ENCODE data around the gene RIMS1. TPM values are rescaled to one million over a fixed set of nuclear protein-coding genes. Genes with fewer than 3 reads are reported as not detected.

The RIMS1 gene
- total RNA-seq, 1 experiment from 2014 or later, result not detected

DNA sequence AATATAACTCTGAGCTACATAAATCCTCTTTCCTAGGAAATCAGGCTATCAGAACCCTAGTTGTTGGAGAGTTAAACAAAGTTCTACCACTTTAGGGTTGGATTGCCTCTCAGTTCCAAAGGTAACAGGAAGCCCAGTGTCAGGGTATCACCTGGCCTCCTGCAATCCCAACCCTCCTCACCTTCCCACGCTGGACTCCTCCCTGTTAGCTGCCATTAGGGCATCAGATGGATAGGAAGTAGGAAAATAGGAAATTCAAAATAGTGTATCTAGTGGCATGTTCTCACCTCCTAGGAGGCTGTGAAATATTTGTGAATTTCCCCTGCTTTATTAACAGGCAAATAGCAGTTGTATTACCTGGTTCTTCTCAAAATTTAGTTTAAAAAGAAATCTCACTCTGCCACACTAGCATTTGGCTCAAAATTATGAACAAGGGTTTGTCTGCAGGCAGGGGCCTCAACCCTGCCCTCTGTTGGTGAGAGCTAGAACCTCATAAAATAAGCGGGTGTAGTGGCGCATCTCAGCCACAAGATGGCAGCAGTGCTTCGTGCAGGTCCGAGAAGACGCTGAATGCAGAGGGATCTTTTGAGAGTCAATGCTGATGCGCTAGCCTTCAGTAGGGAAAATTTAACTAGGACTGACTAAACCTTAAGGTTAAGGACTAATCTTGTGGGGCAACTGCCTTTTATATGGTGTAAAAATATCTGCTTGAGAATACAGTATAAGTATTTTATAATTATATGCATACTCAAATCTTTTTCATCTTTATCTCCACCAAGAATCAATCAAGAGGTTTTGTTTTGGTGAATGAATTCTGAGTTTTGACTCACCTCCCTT lies 525.7 kb downstream of the RIMS1 start:
- in situ Hi-C loops (cut with HindIII; ENCODE audit: low pct_unique_long_range_greater_than_20kb, low sequenced_read_pairs), result no loop called here
- peak; percentile 68 for DNase-seq (ENCODE audit: low read depth, low spot score)

DNA sequence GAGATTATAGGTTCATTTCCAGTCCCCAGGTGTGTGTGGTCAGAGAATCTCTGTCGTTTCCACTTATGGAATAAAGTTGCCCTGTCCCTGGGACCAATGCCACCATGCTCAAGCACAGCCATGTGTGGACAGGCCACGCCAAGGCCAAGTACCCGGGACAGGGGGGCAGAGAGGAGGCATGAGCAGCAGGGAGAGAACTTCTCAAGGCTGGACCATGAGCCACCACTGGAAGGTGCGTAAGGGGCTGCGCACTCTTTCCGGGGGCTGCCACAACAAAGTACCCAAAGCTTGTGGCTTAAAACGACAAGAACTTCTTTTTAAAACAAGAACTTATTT lies 526.3 kb downstream of the RIMS1 start:
- no peak for DNase-seq (ENCODE audit: low read depth, low spot score)
- in situ Hi-C loops (cut with HindIII; ENCODE audit: low pct_unique_long_range_greater_than_20kb, low sequenced_read_pairs), result no loop called here

DNA sequence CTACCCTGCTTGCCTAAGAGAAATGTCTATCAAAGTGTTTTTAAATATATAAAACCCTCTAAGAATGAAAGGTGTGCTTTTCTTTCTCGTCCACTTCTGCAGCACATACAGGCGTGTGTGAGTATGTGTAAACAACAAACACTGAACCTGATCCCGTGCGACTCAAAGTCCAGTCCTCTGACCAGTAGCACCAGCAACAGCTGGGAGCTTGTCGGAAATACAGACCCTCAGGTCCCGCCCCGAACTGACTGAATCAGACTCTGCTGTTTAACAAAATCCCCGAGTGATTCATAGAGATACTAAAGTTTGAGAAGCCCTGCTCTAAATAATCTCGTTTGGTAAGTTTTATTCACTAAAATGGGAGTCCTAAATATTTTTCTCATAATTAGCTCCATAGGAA lies 527.5 kb downstream of the RIMS1 start:
- in situ Hi-C loops (cut with HindIII; ENCODE audit: low pct_unique_long_range_greater_than_20kb, low sequenced_read_pairs), result no loop called here
- no peak for DNase-seq (ENCODE audit: low read depth, low spot score)

DNA sequence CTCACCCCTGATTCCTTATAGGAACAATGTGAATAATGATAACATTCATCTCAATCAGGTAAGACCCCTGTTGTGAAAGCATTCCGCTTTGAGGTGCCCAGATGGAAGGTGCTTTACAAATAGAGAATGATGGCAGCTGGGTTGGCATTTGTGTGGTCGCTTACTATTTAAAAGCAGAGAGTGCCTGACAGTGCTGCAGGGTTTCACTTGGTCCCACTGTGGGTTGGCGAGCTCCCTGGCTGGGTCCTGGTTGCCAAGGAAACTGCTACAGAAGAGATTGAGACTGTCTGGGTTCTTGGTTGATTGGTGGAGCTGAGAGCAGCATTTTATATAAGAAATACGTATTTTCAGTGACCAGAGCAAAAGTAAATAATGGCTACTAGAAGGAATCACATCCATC lies 528.3 kb downstream of the RIMS1 start:
- no peak for DNase-seq (ENCODE audit: low read depth, low spot score)
- in situ Hi-C loops (cut with HindIII; ENCODE audit: low pct_unique_long_range_greater_than_20kb, low sequenced_read_pairs), result no loop called here

DNA sequence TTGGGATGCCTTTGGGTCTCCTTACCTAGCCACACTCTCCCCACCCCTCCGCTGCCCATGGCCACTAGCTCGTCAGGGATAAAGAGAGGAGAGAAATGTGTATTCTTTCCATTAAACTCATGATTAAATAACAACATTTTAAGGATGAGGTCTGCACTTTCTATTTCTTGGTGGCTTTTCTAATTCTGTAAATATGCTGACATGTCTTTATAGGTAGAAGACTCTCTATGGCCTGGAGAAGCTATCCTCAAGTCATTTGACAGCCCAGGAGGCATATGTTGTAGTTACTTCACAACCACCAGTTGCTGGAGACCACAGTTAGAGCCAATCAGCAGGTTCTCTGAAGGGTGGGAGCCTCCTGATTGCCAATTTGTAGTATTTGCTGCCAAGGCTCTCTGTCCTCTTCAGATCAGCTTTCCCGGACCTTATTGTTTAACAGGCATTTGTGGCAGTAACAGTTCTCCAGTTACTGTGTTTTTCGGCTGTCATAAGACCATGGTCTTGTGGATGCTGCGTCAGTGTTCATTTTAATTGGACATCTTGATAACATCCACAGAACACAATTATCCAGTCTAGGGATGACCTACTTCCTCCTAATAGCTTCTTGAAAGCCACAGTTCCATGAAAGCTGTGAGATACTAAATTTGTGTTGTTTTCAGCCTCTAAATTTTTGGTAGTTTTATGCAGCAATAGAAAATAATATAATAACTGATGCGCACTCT lies 530.6 kb downstream of the RIMS1 start:
- in situ Hi-C loops (cut with HindIII; ENCODE audit: low pct_unique_long_range_greater_than_20kb, low sequenced_read_pairs), result no loop called here
- no peak for DNase-seq (ENCODE audit: low read depth, low spot score)

DNA sequence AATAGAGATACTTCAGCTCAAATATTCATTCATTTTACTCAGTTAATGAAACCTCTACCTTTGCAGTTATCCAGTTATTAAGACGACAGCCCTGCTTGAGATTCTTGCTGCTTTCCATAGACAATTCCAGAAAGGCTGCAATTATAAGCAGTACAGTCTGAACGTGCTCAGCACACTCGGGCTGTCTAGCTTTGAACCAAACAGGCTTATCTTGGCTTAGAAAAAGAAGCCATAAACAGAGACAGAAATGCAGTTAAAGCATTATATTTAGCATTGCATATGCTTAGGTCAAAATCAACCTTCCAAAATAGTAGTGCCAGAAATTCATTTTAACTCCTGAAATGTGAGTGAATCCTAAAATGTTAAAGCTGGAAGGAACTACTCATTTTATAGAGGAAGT lies 531.4 kb downstream of the RIMS1 start:
- in situ Hi-C loops (cut with HindIII; ENCODE audit: low pct_unique_long_range_greater_than_20kb, low sequenced_read_pairs), result no loop called here
- DNase-seq (ENCODE audit: low read depth, low spot score), result no peak

DNA sequence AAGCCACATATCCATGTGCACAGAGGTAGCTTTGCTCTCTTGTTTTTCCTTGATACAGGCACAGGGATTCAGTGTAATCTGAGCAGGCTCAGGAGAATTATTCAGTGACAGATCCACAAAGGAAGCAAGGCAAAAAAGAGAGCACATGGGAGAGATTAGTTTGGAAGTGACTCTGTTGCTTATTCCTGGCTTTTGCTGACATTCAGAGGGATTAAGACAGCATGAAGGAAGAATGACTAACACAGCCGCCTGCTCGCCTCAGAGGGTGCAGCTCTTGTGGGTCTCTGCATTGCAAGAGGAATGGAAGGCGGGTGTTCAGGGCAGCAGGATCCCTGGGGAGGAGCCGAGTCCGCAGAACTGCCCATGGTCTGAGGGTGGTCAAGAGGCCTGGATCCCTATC lies 532.1 kb downstream of the RIMS1 start:
- no peak for DNase-seq (ENCODE audit: low read depth, low spot score)
- in situ Hi-C loops (cut with HindIII; ENCODE audit: low pct_unique_long_range_greater_than_20kb, low sequenced_read_pairs), result no loop called here

DNA sequence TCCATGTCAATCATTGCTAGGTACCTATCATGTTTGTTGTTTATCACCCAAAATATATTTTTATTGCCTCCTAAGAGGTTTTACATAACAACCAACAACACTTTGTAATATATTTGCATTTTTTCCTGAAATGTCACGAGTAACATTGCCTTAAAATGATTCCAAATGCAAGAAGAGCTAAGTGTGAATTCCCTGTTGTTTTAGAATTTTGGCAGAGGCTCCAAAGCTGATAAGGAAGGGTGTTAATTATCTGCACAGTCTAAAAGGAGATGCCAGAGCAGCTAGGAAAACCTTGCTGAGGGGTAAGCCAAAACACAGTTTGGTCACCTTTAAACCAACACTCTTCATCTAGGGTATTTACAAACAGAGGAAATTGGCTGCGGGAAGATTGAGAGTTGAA lies 533.6 kb downstream of the RIMS1 start:
- in situ Hi-C loops (cut with HindIII; ENCODE audit: low pct_unique_long_range_greater_than_20kb, low sequenced_read_pairs), result no loop called here
- DNase-seq (ENCODE audit: low read depth, low spot score), result no peak

DNA sequence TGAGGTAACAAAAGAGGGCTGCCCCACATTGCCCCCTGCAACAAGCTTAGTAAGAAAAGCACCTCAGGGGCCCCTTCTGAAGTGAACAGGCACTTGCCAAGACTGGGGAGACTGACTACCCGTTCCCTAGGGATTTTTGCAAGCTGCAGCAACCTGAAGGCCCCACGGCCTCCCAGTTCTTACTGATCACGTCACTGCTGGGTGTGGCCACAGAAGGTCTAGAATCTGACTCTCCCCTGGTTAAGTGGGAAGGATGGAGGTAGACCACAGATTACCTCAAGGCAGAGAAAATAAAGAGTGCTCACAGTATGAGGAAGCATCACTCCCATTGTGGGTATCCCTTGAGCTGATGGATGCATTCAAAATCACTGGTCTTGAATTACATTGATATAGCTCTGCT lies 534.1 kb downstream of the RIMS1 start:
- in situ Hi-C loops (cut with HindIII; ENCODE audit: low pct_unique_long_range_greater_than_20kb, low sequenced_read_pairs), result no loop called here
- DNase-seq (ENCODE audit: low read depth, low spot score), result no peak

DNA sequence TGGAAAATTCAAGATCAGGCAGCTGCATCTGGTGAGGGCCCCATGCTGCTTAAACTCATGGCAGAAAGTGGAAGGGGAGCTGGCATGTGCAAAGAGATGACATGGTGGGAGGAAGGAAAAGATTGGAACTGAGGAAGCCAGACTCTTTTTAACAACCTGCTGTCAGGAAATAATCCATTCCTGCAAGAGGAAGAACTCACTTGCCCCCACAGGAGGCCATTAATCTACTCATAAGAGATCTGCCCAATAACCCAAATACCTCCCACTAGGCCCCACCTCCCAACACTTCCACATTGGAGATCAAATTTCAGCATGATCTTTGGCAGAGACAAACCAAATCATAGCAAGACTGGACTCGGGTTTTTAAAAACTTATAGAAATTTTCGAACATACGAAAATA lies 535.0 kb downstream of the RIMS1 start:
- DNase-seq (ENCODE audit: low read depth, low spot score), result no peak

DNA sequence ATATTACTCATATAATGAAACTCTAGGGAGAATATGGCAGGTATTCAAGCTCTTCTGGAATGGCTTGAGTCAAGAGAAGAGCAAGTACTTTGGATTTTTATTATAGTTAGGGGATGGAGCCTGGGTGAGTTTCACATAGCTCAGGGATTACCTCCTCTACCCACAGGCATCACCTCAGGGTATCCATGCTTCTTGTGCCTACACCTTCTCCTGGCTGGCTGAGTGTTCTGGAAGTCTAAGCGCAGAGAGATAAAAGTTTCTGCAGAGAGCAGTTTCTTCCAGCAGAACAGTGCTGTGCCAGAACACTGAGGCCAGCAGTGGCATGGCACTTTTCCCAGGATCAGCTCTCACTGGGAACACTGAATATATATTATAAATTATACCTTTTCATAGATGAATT lies 535.8 kb downstream of the RIMS1 start:
- in situ Hi-C loops (cut with HindIII; ENCODE audit: low pct_unique_long_range_greater_than_20kb, low sequenced_read_pairs), result no loop called here
- DNase-seq (ENCODE audit: low read depth, low spot score), result no peak

More for the DNA sequence above, 535.0 kb downstream of the RIMS1 start:
- in situ Hi-C loops (cut with HindIII; ENCODE audit: low pct_unique_long_range_greater_than_20kb, low sequenced_read_pairs), result no loop called here

DNA sequence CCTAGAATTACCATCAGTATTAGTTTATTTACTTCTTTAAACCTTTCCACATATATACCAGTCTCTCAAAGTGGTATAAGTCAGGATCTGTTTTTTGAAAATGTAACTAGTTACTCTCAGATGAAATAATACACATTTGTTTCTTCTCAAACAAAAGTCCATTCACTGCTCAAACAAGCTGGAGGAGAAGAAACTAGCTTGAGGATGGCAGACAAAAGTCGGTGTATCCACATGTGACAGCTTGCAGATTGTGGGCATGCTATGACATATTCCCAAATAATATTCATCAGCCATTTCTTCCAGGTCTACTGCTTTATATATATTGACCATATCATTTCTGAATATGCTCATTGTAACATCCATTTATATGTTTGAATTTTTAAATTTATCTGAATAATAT lies 538.1 kb downstream of the RIMS1 start:
- peak; percentile 76 for DNase-seq (ENCODE audit: low read depth, low spot score)
- in situ Hi-C loops (cut with HindIII; ENCODE audit: low pct_unique_long_range_greater_than_20kb, low sequenced_read_pairs), result no loop called here

DNA sequence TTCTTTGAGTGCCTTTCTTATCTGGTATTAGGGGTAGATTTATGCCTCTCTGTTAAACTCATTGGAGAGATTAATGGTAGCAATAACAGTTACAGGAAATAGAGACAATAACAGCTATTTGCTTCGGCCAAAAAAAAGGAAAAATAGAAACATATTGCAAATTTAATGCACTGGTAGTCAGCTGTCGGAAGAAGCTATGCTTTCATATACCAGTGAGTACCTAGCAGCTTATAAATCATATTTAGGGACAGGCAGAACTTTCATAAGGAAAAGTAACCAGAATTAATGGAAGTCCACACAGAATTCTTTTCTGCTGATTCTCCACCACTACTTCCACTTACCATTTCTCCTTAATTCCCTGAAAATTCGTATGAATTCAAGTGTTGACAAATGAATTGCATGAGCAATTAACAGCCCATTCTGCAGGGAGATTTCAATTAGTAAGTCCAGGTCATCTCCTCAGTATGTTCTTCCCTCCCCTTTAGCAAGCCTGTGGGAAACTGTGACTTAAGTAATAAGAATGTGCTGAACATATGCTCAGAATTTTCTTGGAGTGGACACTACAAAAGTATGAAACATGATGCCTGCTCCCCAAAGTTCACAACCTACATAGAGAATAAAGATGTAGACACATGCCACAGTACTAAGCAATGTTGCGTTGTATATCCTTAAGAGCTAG lies 538.8 kb downstream of the RIMS1 start:
- DNase-seq (ENCODE audit: low read depth, low spot score), result no peak
- in situ Hi-C loops (cut with HindIII; ENCODE audit: low pct_unique_long_range_greater_than_20kb, low sequenced_read_pairs), result no loop called here

DNA sequence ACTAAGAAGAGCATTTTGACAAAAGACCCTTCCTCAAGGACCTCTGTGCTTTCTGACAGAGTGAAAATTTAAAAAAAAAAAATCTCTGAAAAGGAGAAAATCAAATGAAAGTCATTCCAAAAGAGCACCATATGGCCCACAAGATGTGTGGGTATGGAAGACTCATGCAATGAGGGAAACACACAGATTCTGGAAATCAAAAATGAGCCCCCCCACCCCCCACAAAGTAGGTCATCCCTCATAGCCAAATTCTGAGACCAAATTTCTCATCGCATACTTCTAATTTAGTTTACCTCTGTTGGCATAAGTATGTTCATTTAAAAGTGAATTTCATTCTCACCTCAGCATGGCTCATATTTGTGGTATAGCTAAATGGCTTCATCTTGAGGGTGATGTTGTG lies 554.3 kb downstream of the RIMS1 start:
- in situ Hi-C loops (cut with HindIII; ENCODE audit: low pct_unique_long_range_greater_than_20kb, low sequenced_read_pairs), result no loop called here
- no peak for DNase-seq (ENCODE audit: low read depth, low spot score)

DNA sequence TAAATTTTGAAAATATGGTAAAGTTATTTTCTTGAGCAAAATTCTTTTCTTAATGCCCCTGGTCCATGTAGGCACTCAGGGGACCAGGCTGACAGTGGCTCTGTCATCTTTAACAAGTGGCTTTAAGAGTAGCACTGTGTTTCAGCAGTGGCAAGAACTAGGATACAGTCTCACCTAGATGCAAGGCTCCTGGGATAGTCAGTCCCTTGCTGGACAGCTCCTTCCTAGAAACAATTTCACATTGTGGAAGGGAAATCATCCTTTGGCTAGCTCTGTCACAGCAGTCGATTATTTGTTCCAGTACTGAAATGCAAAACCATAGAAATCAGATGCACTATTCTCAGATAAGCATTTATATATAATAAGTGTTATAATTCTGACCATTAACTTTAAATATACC lies 560.1 kb downstream of the RIMS1 start:
- in situ Hi-C loops (cut with HindIII; ENCODE audit: low pct_unique_long_range_greater_than_20kb, low sequenced_read_pairs), result no loop called here
- DNase-seq (ENCODE audit: low read depth, low spot score), result no peak

All from SK-MEL-5 (cell line).